SK-N-SH treated with all-trans-retinoic acid at 6 μM for 48 hours (cell line): ENCODE results near the gene MYO1A.
"Not testable (repeated sequence)": the region's sequence is repeated elsewhere in the genome, so short reads cannot be mapped to it uniquely, and the experiment has no call there.

Experiments used
- ATAC-seq: fragments of 200-7000 bp; cut with Tn5 transposase; 3 replicates; pipeline ENCODE4 v1.9.1; 2020; ENCODE audit warnings: mild to moderate bottlenecking, moderate library complexity
- ARNTL ChIP-seq: fragments of 450-650 bp; formaldehyde crosslinking; IDR thresholded peaks from 2 replicates; pipeline ENCODE4 v1.5.0; 2020; ENCODE audit warnings: low read depth, mild to moderate bottlenecking, moderate library complexity, borderline replicate concordance
- BACH2 ChIP-seq: fragments of 250-450 bp; sonication (Bioruptor Pico); IDR thresholded peaks from 2 replicates; pipeline ENCODE4 v1.9.0; 2021; ENCODE audit warnings: mild to moderate bottlenecking, borderline replicate concordance
- CSDC2 ChIP-seq: fragments of 250-450 bp; sonication (Bioruptor Pico); IDR thresholded peaks from 2 replicates; pipeline ENCODE4 v1.5.0; 2020; ENCODE audit warnings: mild to moderate bottlenecking, moderate library complexity
- GLIS3 ChIP-seq: fragments of 250-450 bp; sonication (Bioruptor Pico); IDR thresholded peaks from 2 replicates; pipeline ENCODE4 v1.5.0; 2020; ENCODE audit warnings: mild to moderate bottlenecking, moderate library complexity
- ISL1 ChIP-seq: fragments of 250-450 bp; sonication (Bioruptor Pico); IDR thresholded peaks from 2 replicates; pipeline ENCODE4 v2.1.2; 2022; ENCODE audit warnings: mild to moderate bottlenecking, moderate library complexity
- OSR1 ChIP-seq: fragments of 250-450 bp; sonication (Bioruptor Pico); IDR thresholded peaks from 2 replicates; pipeline ENCODE4 v1.8.0; 2022; ENCODE audit warnings: moderate library complexity, mild to moderate bottlenecking, inconsistent platforms
- PATZ1 ChIP-seq: fragments of 250-450 bp; sonication (Bioruptor Pico); IDR thresholded peaks from 2 replicates; pipeline ENCODE4 v1.8.0; 2020; ENCODE audit warnings: mild to moderate bottlenecking, moderate library complexity, borderline replicate concordance
- POU6F1 ChIP-seq: fragments of 250-450 bp; sonication (Bioruptor Pico); IDR thresholded peaks from 2 replicates; pipeline ENCODE4 v1.8.0; 2021; ENCODE audit warnings: low read depth, mild to moderate bottlenecking, moderate library complexity, borderline replicate concordance
- PPARA ChIP-seq: fragments of 250-450 bp; sonication (Bioruptor Pico); IDR thresholded peaks from 2 replicates; pipeline ENCODE4 v1.5.0; 2020; ENCODE audit warnings: mild to moderate bottlenecking, borderline replicate concordance
- RARB ChIP-seq: fragments of 250-450 bp; sonication (Bioruptor Pico); IDR thresholded peaks from 2 replicates; pipeline ENCODE4 v1.8.0; 2021; ENCODE audit warnings: mild to moderate bottlenecking, moderate library complexity
- SNAI2 ChIP-seq: fragments of 250-450 bp; sonication (Bioruptor Pico); IDR thresholded peaks from 2 replicates; pipeline ENCODE4 v1.5.0; 2020; ENCODE audit warnings: mild to moderate bottlenecking, moderate library complexity
- TCF4 ChIP-seq: fragments of 250-450 bp; sonication (Bioruptor Pico); IDR thresholded peaks from 2 replicates; pipeline ENCODE4 v1.8.0; 2021; ENCODE audit warnings: mild to moderate bottlenecking, moderate library complexity, borderline replicate concordance
- TOX ChIP-seq: fragments of 250-450 bp; sonication (Bioruptor Pico); IDR thresholded peaks from 2 replicates; pipeline ENCODE4 v1.8.0; 2021; ENCODE audit warnings: mild to moderate bottlenecking, moderate library complexity, borderline replicate concordance
- ZC3H10 ChIP-seq: fragments of 250-450 bp; sonication (Bioruptor Pico); IDR thresholded peaks from 2 replicates; pipeline ENCODE4 v1.5.1; 2021; ENCODE audit warnings: mild to moderate bottlenecking, moderate library complexity
- ZFP3 ChIP-seq: fragments of 250-450 bp; sonication (Bioruptor Pico); IDR thresholded peaks from 2 replicates; pipeline ENCODE4 v1.5.0; 2020; ENCODE audit warnings: mild to moderate bottlenecking, moderate library complexity
- ZFP30 ChIP-seq: fragments of 450-650 bp; formaldehyde crosslinking; IDR thresholded peaks from 2 replicates; pipeline ENCODE4 v1.5.0; 2022; ENCODE audit warnings: mild to moderate bottlenecking, moderate library complexity
- ZNF70 ChIP-seq: fragments of 450-650 bp; formaldehyde crosslinking; IDR thresholded peaks from 2 replicates; pipeline ENCODE4 v1.5.0; 2020; ENCODE audit warnings: mild to moderate bottlenecking, moderate library complexity
- TF ChIP-seq, protein P1 (sequence below): fragments of 250-450 bp; sonication (Bioruptor Pico); IDR thresholded peaks from 2 replicates; pipeline ENCODE4 v1.5.1; 2021; ENCODE audit warnings: mild to moderate bottlenecking, moderate library complexity
- TF ChIP-seq, protein P2 (sequence below): fragments of 250-450 bp; sonication (Bioruptor Pico); IDR thresholded peaks from 2 replicates; pipeline ENCODE4 v1.5.0; 2020; ENCODE audit warnings: mild to moderate bottlenecking, moderate library complexity

Gene MYO1A

DNA sequence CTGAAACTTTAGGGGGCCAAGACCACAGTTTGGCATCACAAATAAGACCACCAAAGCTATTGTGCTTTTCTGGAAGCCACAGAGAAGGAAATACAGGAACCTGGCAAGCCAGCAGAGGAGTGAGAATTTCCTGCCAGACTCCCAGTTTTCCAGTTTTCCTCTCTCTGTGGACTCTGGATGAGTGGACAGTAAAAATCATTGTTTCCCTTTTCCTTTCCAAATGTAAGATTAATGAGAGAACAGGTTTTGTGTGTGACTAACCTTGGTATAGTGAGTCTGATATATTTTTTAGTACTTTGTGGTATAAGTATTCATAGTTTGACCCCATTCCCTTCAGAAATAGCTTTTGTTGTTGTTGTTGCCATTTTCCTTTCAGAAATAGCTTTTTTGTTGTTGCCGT is 31.0 kb downstream of the MYO1A start:
- ATAC-seq, result no peak
- TF ChIP-seq ARNTL (CRISPR knock-in tag) (no peak), POU6F1 (CRISPR knock-in tag) (no peak), TCF4 (CRISPR knock-in tag) (no peak), ISL1 (no peak), CSDC2 (CRISPR knock-in tag) (no peak), ZNF70 (CRISPR knock-in tag) (no peak), PPARA (CRISPR knock-in tag) (no peak), ZFP30 (CRISPR knock-in tag) (no peak), PATZ1 (no peak), BACH2 (CRISPR knock-in tag) (no peak), ZC3H10 (CRISPR knock-in tag) (no peak)

- not testable (repeated sequence) for ATAC-seq
These were observed 31.6 kb downstream of the MYO1A start for GRCh38 chr12:57018353-57018752.

DNA sequence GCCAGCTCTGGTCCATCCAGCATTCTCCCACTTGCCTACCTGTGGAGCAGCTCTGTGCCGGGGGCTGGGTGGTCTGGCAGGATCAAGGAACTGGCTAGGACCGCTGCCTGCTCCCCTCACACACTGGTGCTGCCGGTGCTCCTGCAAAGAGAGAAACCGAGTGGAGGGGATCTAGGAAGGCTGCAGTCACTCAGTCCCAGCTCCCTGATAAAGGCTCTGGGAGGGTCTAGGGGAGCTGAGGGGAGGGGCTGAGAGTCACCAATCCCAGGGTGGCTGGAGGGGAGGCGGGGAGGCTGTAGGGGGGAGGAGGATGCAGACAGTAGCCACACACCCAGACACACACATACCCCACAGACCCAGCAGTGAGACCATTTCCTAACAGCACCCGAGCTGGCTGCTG is 33.6 kb downstream of the MYO1A start, which contains the start of gene TAC3:
TSS of gene TAC3 (minus strand) at position 182 of the 400 bp plus-strand sequence. CDS start 732 bp downstream, outside the sequence.
- peak; percentile 21; the same call in 1 of the 3 replicates for ATAC-seq
- no peak for TF ChIP-seq ZFP30 (CRISPR knock-in tag)
- TF ChIP-seq, protein P1, sequence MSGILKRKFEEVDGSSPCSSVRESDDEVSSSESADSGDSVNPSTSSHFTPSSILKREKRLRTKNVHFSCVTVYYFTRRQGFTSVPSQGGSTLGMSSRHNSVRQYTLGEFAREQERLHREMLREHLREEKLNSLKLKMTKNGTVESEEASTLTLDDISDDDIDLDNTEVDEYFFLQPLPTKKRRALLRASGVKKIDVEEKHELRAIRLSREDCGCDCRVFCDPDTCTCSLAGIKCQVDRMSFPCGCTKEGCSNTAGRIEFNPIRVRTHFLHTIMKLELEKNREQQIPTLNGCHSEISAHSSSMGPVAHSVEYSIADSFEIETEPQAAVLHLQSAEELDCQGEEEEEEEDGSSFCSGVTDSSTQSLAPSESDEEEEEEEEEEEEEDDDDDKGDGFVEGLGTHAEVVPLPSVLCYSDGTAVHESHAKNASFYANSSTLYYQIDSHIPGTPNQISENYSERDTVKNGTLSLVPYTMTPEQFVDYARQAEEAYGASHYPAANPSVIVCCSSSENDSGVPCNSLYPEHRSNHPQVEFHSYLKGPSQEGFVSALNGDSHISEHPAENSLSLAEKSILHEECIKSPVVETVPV (CRISPR knock-in tag), result no peak
- TF ChIP-seq ZFP3 (CRISPR knock-in tag), result no peak

DNA sequence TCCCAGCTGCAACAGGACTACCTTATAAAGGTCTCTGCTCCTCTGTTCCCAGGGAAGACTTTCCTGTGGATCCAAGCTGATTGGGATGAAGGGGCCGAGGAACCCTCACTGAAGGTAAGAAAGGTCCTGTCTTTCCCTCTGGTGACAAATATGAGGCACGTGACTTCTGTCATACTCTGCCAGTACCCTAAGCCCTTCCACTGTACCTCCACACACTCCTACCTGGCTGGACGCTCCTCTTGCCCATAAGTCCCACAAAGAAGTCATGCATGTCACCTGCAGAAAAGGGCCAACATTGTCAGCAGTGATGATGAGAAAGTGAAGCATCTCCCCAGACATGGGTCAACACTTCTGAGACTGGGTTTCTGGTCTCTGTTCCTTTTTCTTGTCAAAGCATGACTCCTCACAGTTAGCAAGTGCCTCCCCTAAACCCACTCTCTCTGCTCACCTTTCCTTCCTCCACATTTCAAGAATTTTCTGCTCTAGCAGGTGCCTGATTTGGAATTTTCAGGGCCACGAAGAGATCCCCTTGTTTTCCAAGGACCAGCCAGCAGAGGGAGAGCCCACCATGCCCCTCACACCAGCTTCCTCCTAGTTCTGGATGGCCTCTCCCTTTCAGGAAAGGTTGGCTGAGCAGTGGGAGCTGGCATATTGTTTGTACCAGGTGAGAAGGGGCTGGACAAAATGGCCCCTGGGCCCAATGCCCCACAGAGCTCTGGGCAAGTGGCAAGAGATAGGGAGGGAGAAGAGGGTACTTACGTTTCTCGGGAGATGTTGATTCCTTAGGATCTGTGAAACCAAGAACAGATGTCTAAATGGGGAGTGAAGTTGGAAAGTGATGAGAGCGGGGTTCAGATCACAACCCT is 37.1 kb downstream of the MYO1A start:
- no peak for ATAC-seq
- no peak for TF ChIP-seq GLIS3
- no peak for TF ChIP-seq PATZ1
- TF ChIP-seq OSR1, result no peak
- no peak for TF ChIP-seq ZFP3 (CRISPR knock-in tag)
- no peak for TF ChIP-seq POU6F1 (CRISPR knock-in tag)
- no peak for TF ChIP-seq ISL1
- TF ChIP-seq ZFP30 (CRISPR knock-in tag), result no peak
- TF ChIP-seq PPARA (CRISPR knock-in tag), result no peak
- TF ChIP-seq RARB, result no peak
- TF ChIP-seq ARNTL (CRISPR knock-in tag), result no peak
- no peak for TF ChIP-seq CSDC2 (CRISPR knock-in tag)
- TF ChIP-seq ZC3H10 (CRISPR knock-in tag), result no peak
- TF ChIP-seq BACH2 (CRISPR knock-in tag), result no peak
- TF ChIP-seq, protein P2, sequence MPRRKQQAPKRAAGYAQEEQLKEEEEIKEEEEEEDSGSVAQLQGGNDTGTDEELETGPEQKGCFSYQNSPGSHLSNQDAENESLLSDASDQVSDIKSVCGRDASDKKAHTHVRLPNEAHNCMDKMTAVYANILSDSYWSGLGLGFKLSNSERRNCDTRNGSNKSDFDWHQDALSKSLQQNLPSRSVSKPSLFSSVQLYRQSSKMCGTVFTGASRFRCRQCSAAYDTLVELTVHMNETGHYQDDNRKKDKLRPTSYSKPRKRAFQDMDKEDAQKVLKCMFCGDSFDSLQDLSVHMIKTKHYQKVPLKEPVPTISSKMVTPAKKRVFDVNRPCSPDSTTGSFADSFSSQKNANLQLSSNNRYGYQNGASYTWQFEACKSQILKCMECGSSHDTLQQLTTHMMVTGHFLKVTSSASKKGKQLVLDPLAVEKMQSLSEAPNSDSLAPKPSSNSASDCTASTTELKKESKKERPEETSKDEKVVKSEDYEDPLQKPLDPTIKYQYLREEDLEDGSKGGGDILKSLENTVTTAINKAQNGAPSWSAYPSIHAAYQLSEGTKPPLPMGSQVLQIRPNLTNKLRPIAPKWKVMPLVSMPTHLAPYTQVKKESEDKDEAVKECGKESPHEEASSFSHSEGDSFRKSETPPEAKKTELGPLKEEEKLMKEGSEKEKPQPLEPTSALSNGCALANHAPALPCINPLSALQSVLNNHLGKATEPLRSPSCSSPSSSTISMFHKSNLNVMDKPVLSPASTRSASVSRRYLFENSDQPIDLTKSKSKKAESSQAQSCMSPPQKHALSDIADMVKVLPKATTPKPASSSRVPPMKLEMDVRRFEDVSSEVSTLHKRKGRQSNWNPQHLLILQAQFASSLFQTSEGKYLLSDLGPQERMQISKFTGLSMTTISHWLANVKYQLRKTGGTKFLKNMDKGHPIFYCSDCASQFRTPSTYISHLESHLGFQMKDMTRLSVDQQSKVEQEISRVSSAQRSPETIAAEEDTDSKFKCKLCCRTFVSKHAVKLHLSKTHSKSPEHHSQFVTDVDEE (CRISPR knock-in tag), result no peak
- TF ChIP-seq TOX (CRISPR knock-in tag), result no peak
- TF ChIP-seq SNAI2 (CRISPR knock-in tag), result no peak
